Spleen (tissue), 7 donors: ENCODE measurements around the gene OLFML2B.

Source experiments
- CTCF ChIP-seq, 11 experiments: fragments of 200-600 bp in 7 of 11; fragments of 450-650 bp in 4 of 11; sonication (generic) in 4 of 11; IDR thresholded peaks in 8 of 11; conservative IDR thresholded peaks in 3 of 11; 1 replicate in 7 of 11; 2 replicates in 4 of 11; pipeline versions ENCODE4 v1.4.0 to v1.8.0; 2016 to 2021; ENCODE audit warnings: antibody characterized with exemption in 11 of 11, inconsistent platforms in 4 of 11, mild to moderate bottlenecking in 1 of 11
- POLR2A ChIP-seq, 3 donors: fragments of 450-650 bp; IDR thresholded peaks; one replicate each; pipeline ENCODE4 v1.5.1; 2017; ENCODE audit warnings: antibody characterized with exemption in 3 of 3, mild to moderate bottlenecking in 1 of 3
- POLR2AphosphoS5 ChIP-seq, 3 donors: sonication (generic); formaldehyde crosslinking; IDR thresholded peaks; one replicate each; pipeline ENCODE4 v1.5.1; 2017; ENCODE audit warnings: antibody characterized with exemption in 3 of 3
- donor health status: DM: no; HTN: no; CAD: no; lungs with moderate emphysema.
- donor health status: DM: no; HTN: no; CAD: no.
- donor health status: DM: no; HTN: no; CAD: no.

GRCh38 chr1:162030759-162031280 lies 7.2 kb upstream of the OLFML2B start:
- no peak for TF ChIP-seq CTCF (IDR thresholded peaks at IDR 0.05 in 8 of 11, conservative IDR thresholded peaks at IDR 0.05 in 3 of 11)
- TF ChIP-seq POLR2AphosphoS5 (IDR thresholded peaks at IDR 0.05) = no peak
- no peak for TF ChIP-seq POLR2A (IDR thresholded peaks at IDR 0.05)
